CD4-positive, alpha-beta T cell treated with Interleukin-6 for 4 hours (primary cell): ENCODE measurements around the gene FIZ1.

Experiments used
- DNase-seq: peaks from one replicate; pipeline ENCODE4 v3.0.0-alpha.2; 2020; ENCODE audit warnings: mixed read lengths

Gene FIZ1

DNA sequence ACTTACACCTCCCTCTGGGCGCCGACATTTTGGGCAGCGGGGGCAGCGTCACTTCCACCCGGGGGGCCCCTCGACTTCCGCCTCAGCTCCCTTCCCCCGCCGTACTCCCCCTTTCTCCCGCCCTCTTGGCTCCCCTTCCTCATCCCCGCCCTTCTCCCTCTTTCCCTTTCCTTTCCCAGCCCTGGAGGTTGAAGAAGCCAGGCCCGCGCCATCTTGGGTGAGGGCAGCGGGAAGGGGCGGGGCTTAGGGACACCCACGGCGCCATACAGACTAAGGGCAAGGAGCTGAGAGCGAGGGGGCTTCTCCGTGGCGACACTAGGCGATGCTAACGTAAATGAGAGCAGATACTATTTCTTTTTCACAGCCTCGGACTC lies at the start of gene FIZ1:
Gene FIZ1, minus strand, starts transcription at position 50 of the 374 bp plus-strand sequence. CDS start 1,652 bp downstream, outside the sequence.
- peak; percentile 97 for DNase-seq

- DNase-seq: no peak
Observed at GRCh38 chr19:55648585-55649267, 49.4 kb upstream of the FIZ1 start.

DNA sequence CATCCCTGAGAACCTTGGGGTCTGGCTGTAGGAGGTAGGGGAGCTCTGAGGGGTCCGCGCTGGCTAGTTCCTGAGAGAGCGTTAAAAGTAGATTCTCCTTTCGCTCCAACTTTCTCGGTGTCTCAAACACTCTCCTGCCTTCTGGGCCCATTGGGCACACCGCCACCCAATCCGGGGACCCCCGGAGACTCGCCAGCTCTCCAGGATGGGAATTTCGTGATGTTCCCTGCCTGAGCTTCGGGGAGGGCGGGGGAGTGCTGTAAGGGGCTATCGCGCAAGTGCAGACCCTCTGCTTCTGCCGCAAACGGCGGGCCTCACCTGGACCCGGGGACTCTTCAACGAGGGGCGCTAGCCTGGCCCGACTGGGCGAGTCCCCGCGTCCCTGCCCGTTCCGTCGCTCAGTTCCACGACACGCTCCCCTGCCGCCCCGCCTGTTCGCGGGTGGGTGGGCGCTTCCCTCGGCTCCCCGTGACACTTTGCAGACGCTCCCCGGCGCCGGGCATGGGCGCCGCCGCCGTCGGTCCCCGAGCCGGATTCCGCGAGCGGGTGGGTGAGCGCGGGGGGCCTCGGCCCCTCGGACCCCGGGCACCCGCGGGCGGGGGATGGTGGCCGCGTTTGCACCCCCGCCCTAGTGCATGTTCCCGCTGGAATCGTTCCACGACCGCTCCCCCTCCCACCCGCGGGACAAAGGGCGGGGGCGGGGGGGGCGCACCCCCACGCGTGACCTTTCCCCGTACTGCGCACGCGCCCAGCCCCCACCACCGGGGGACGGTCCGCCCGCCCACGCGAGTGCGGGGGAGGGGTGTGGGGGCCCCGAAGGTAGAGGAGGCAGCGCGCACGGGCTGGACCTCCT lies 48.6 kb upstream of the FIZ1 start, which contains the start of gene CCDC106:
Gene CCDC106, plus strand, starts transcription at position 481 of the 853 bp plus-strand sequence. CDS start 835 bp downstream, outside the sequence.
- peak; percentile 73 for DNase-seq

DNA sequence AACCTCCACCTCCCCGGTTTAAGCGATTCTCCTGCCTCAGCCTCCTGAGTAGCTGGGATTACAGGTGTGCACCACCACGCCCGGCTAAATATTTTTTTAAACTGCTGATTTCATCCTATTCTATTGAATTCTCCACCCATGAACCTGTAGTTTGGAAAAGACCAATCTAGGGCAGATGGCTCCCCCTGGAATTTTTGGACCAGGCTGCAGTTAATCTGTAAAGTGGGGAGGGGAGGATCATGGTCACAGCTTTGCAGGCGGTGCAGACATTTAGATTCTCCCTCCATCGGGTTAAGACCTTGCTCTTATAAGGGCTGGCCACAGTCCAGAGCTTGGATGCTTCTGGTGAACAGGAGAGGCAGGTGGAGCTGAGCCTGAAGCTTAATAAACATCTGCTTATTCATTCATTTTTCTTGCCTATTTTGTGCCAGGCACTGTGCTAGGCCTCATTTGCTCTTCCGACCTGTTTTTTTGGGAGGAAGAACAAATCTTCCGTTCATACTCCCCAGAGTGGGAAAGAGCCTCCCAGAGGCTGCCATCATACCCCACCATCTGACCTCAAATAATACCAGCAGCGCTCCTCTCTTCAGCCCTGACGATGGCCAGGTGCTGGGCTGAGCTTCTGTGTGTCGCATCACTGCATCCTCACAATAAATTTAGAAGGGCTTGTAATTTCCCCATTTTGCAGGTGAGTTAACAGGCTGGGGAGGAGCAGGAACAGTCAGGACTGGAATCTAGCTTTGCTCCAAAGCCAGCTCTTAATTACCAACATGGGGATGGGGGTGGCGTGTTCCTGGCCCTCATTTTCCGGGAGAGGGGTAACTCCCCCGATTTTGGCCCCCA lies 47.8 kb upstream of the FIZ1 start:
- no peak for DNase-seq

GRCh38 chr19:55645512-55645881 lies 46.2 kb upstream of the FIZ1 start:
- DNase-seq: no peak

DNA sequence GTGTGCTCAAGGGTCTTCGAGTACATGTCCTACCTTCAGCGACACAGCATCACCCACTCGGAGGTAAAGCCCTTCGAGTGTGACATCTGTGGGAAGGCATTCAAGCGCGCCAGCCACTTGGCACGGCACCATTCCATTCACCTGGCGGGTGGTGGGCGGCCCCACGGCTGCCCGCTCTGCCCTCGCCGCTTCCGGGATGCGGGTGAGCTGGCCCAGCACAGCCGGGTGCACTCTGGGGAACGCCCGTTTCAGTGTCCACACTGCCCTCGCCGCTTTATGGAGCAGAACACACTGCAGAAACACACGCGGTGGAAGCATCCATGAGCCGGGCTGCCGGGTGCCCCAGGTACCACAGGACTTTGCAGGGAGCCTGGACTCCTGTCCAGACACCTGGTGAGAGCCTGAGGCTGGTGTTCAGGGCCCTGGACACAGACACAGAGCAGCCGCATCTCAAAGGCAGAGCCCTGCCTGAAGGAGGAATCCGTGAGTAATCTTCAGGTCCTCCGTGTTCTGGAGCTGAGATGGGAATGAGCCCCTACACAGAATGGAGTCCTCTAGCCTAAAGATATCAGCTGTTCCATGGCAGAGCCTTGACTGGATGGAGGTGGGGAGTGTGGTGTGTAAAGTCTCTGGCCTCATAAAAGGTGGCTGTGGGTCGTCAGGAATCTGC lies 45.7 kb upstream of the FIZ1 start:
- DNase-seq: no peak

DNA sequence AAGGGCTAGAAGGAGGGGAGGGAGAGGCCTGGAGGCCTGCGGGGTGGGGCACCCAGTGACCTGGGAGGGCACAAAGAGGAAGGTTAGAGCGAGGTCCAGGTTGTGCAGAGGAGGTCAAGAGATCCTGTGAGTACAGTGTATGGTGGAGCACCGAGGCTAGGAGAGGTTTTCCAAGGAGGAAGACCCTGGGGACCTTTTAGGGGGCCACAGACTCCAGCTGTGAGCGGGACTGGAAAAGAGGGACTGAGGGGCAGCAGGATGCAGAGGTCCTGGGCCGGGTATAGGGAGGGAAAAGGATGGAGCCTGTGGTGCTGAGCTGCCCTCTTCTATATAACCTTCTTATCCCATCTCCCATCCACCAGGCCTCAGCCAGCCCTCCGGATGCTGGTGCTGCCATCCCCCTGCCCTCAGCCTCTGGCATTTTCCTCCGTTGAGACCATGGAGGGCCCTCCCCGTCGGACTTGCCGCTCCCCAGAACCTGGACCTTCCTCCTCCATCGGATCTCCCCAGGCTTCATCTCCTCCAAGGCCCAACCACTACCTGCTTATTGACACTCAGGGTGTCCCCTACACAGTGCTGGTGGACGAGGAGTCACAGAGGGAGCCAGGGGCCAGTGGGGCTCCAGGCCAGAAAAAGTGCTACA lies 45.0 kb upstream of the FIZ1 start:
- no peak for DNase-seq

DNA sequence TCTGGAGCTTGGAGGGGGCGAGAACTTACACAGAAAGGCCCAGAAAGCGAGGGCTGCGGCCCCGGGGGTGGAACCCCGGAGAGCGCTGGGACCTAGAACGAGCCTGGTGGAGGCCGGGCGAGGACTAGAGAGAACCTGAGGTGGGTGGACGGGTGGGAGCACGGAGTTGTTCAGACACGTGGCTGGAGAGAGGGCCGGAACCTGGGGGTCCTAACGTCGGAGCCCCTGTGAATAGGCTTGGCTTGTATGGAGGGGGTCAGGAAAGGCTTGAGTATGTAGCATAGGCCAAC lies 44.5 kb upstream of the FIZ1 start:
- DNase-seq: no peak

DNA sequence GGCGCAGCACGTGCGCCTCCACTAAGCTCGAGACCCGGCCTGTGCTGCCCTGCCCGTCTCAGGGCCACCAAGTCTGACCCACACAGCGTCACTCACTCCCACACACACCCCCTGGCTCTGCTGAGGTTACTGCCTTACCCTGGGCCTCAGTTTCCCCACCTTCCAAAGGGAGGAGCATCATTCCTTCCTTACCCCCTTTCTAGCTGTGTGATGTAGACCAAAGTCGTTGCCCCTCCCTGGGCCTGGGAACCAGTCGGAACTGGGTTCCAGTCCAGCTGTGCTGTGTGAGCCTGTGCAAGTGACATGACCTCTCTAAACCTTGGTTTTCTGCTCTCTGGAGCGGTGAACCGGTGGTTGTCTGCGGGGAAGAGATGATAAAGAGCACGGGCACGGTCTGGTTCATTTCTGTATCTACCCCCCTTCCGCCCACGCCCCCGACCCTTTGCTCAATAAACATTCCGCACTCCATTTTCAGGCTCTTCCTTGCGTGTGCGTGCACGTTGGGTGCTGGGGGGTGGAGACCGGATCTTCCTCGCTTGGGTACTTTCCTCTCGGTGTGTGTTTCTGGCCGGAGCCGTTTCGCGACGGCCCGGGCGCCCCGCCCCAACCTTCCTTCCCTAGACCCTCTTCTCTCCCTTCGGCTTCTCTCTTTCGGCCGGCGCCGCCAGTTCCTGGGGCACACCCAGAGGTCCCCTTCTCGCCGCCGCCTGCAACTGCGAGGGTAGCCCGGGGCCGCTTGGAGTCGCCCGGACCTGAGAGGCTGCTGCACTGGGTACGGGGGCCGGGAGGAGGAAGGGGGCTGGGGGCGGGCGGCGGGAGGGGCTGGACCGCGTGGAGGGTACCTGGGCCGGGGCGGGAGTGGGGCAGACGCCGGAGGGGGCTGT lies 43.9 kb upstream of the FIZ1 start, which contains the start of gene ZNF581:
Gene ZNF581, plus strand, starts transcription at position 647 of the 884 bp plus-strand sequence. CDS start 923 bp downstream, outside the sequence.
- DNase-seq: peak; percentile 84

DNA sequence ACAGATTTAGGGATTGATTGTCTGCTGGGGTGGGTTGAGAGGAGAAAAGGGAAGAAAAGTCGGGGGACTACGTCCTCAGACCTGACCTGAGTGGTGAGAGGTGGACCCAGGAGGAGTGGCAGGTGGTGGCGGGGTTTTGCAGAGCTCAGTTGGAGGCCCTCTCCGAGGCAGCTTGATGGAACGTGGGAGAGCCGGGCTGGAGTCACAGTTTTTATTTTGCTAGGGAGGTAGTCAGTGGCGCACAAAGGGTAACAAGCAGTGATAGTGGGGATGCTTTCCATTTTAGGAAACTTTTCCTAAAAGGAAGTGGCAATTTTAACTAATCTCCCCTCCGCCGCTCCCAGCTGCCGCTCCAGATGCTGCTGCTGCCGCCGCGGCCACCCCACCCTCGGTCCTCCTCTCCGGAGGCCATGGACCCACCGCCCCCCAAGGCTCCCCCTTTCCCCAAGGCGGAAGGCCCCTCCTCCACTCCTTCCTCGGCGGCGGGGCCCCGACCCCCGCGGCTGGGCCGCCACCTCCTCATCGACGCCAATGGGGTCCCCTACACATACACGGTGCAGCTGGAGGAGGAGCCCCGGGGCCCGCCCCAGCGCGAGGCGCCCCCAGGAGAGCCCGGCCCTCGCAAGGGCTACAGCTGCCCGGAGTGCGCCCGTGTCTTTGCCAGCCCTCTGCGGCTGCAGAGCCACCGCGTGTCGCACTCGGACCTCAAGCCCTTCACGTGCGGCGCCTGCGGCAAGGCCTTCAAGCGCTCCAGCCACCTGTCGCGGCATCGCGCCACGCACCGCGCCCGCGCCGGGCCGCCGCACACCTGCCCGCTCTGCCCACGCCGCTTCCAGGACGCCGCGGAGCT lies 43.1 kb upstream of the FIZ1 start:
- peak; percentile 44 for DNase-seq

GRCh38 chr19:55641426-55642152 lies 42.3 kb upstream of the FIZ1 start:
- peak; percentile 37 for DNase-seq

DNA sequence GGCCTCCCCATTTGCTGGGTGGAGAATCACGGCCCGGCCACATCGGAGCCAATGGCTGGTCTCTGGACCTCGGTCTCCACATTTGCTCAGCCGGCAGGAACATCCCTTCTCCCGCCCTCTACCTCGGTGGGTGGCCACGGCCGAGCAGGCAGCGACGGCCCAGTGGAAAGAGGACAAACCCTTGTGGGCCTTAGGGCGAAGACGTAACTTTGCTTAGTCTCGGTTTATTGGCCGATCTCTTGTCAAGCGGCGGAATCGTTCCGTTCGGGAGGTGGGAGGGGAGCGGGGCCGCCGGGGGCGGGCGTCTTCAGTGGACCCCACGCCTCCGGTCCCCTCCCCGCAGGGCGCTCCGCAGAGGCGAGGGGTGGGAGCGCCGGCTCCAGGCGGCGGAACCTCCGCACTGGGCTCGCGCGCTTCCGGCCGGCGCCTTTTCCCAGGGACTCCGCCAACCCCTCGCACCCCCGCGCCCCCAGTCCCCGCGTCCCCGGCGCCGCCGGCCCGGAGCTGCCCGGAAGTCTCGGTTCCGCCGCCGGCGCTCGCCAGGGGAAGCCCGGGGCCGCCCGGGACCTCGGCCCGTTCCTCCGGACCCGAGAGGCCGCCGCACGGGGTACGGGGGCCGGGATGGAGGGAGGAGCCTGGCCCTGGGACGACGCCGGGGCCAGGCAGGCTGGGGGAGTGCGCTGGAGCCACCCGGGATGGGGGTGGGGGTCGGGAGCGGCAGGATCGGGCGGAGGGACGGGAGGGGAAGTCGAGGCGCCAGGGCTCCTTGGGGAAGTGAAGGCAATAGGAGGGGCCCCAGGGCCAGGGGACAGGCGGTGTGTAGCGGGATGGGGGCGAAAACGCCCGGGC lies 41.5 kb upstream of the FIZ1 start, which contains the start of gene ZNF580:
Gene ZNF580, plus strand, starts transcription at position 426 of the 849 bp plus-strand sequence. CDS start 1,507 bp downstream, outside the sequence.
- peak; percentile 64 for DNase-seq

DNA sequence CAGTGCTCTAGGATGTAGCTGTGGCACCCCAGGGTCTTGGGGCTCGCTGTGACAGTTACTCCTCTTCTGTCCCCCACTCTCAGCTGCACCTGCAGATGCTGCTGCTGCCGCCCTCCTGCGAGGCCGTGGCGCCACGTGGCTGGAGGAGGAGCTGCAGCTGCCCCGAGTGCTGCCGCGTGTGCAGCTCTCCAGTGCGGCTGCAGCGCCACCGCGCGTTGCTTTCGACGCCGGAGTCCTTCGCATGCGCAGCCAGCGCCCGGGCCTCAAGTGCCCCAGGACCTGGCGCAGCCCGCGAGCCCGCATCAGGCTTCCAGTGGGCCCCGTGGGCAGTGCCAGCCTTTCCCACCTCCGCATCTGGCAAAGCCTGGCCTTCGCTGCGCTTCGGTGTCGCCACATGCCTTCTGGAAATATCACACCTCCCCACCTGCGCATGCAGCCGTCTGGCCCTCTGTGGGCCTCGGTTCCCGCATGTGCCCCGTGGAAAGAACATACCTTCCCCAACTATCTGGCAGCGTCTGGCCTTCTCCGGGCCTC lies 40.8 kb upstream of the FIZ1 start:
- peak; percentile 82 for DNase-seq

GRCh38 chr19:55638864-55639359 lies 39.6 kb upstream of the FIZ1 start:
- peak; percentile 63 for DNase-seq

DNA sequence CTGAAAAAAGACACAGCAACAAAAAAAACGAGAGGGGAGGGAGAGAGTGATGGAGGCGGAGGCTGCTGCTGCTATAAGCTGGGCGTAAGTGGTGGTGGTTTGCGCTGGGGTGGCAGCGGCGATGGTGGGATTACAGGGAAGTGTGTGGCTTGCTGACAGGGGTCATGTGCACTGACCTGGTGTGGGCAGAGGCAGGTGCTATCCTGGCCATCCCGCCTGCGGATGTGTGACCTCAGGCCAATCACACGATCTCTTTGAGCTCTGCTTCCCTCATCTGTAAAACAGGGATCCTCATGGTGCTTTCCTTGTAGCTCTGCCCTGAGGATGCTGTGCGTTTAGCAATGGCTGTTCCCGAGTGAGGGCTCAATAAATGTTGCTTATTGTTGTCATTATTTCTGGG lies 38.2 kb upstream of the FIZ1 start:
- no peak for DNase-seq

DNA sequence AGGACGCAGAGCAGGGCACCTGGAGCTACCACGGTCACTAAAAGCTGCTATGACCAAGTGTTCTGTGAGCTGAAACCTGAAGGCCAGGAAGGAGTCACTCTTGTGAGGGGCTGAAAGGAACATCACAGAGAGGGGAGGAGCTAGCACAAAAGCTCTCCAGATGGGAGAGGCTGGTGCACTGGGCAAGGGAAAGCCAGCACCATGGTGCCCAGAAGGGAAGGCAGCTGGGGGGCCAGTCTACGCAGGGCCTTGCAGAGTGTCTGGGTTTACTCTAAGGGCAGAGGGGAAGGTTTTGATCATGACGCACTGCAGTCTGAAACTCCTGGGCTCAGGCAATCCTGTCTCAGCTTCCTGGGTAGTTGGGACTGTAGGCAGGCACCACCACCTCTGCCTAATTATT lies 37.4 kb upstream of the FIZ1 start:
- DNase-seq: no peak

- no peak for DNase-seq
Observed at GRCh38 chr19:55635856-55636440, 36.6 kb upstream of the FIZ1 start.
